Neutrophil (primary cell): ENCODE data around the gene SMARCA5.

Source experiments
- H3K27ac ChIP-seq: fragments of 200-600 bp; sonication (generic); 2 replicates; pipeline ENCODE4 v1.5.1; 2016; ENCODE audit warnings: mild to moderate bottlenecking, moderate library complexity
- H3K27me3 ChIP-seq: fragments of 200-600 bp; sonication (generic); 2 replicates; pipeline ENCODE4 v1.6.0; 2016; ENCODE audit warnings: mild to moderate bottlenecking
- H3K36me3 ChIP-seq: fragments of 200-600 bp; sonication (generic); 2 replicates; pipeline ENCODE4 v1.5.1; 2017
- H3K4me1 ChIP-seq, 2 experiments: fragments of 200-600 bp in 1 of 2; sonication (generic) in 1 of 2; 1 replicate in 1 of 2; 2 replicates in 1 of 2; pipeline versions ENCODE4 v1.5.1 to v1.6.1; 2013 to 2016; ENCODE audit warnings: low read depth in 1 of 2, low read length in 1 of 2, mild to moderate bottlenecking in 1 of 2, moderate library complexity in 1 of 2; ENCODE audit not compliant: control insufficient read depth in 1 of 2, insufficient read depth in 1 of 2
- H3K4me3 ChIP-seq, 2 experiments: fragments of 200-600 bp in 1 of 2; sonication (generic) in 1 of 2; 1 replicate in 1 of 2; 2 replicates in 1 of 2; pipeline ENCODE4 v1.5.1; 2013 to 2016; ENCODE audit warnings: low read depth in 1 of 2, low read length in 1 of 2, mild to moderate bottlenecking in 1 of 2, moderate library complexity in 1 of 2
- H3K9me3 ChIP-seq: fragments of 200-600 bp; sonication (generic); 2 replicates; pipeline ENCODE4 v1.5.1; 2016
- CTCF ChIP-seq: fragments of 200-600 bp; sonication (generic); IDR thresholded peaks from 2 replicates; pipeline ENCODE4 v1.5.1; 2016; ENCODE audit warnings: antibody characterized with exemption

The SMARCA5 gene

DNA sequence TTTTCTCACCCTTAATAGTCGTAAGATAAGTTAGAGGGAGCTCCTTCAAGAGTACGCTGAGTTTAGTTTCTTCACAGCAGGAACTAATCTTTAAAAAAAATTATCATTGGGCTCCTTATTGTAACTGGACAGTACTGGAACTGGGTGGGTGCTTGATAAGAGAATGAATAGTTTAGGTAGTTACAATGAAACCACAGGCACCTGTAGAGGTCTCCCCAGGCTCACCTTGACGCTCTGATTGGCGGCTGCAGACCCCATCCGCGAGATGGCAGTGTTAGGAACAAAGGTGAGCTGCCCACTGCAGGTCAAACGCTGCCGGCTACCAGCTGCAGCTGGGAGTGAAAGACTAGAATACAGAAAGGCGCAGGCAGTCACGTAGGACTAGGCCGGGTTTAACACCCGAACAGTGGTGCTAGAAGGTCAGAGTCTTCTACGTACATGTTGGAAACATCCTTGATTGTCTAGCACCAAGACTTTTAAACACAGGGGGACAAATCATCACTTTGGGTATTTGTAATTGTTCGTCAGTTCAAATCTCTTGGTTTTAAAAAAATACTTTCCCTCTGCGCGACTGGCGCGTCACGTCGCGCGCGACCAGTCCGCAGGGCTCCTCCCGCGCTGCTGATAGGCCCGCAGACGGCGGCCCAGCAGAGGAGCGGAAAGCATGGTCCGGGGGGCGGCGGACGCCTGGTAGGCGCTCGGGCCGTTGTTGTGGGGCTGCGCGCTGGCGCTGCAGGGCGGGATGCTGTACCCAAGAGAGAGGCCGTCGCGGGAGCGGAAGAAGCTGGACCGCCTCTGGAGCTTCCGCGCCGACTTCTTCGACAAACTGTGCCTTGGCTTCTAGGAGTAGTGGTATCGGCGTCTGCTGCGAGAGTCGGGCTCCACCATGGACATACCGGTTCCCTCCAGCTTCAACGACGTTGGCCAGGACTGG, 45.6 kb downstream of the SMARCA5 start:
- peak overlapping the region; percentile 24 to 41 for H3K4me3 ChIP-seq
- no peak for TF ChIP-seq CTCF
- H3K27ac ChIP-seq, result no peak overlapping the region
- no peaks in the 10 kb centered on the region for H3K9me3 ChIP-seq
- H3K36me3 ChIP-seq, result peaks cover 10% of the 10 kb centered on the region
- peaks cover 27% of the 10 kb centered on the region for H3K27me3 ChIP-seq
- peaks cover 11 to 12% of the 10 kb centered on the region in 2 experiments for H3K4me1 ChIP-seq

GRCh38 chr4:143559757-143560147, 46.2 kb downstream of the SMARCA5 start:
- no peaks in the 10 kb centered on the region for H3K9me3 ChIP-seq
- TF ChIP-seq CTCF, result no peak
- H3K27ac ChIP-seq, result no peak overlapping the region
- peak overlapping the region; percentile 24 to 41 for H3K4me3 ChIP-seq
- peaks cover 27% of the 10 kb centered on the region for H3K27me3 ChIP-seq
- peaks cover 6% of the 10 kb centered on the region for H3K36me3 ChIP-seq
- peaks cover 11 to 12% of the 10 kb centered on the region in 2 experiments for H3K4me1 ChIP-seq

DNA sequence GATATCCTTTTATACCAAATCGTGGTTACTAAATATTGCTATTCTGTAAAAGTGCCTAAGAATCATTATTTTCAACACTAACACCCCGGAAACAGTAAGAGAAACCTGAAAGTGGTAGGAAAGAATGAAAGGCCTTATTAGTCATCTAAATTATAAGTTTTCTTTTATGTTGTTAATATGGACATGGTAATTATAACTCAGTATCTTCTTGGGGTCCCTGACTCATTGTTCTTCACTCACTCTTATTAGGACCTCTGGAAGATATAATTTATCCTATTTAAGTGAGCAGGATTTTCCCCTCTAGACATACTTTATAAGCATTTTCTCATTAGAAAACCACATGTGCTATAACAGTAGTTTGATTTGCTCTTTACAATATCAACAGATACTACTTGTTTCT, 51.0 kb downstream of the SMARCA5 start:
- no peak overlapping the region for H3K4me3 ChIP-seq
- peaks cover 16% of the 10 kb centered on the region for H3K27me3 ChIP-seq

DNA sequence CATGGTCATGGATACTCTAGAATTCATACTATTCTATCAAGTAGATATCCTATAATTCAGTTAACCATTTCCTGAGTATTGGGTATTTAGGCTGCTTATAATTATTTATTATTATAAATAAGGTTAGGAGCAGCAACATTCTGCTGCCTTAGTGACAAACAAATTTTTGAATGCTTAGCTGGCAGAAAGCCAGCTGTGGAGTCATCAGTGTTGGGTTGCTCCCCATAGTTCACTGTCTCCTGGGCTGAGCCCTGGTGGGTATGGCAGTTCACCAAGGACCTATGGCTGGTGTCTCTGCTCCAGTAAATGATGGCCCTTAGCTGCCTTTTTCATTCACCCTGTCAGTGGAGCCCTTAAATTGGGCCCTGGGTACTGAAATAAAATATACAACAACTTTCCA, 61.8 kb downstream of the SMARCA5 start:
- Histone ChIP-seq H3K36me3 (no peaks in the 10 kb centered on the region), H3K4me3 (no peak overlapping the region), H3K27ac (no peak overlapping the region), H3K27me3 (no peaks in the 10 kb centered on the region), H3K9me3 (no peaks in the 10 kb centered on the region), H3K4me1 (no peaks in the 10 kb centered on the region)
- TF ChIP-seq CTCF, result no peak

More for the DNA sequence above, 51.0 kb downstream of the SMARCA5 start:
- Histone ChIP-seq H3K9me3 (no peaks in the 10 kb centered on the region), H3K4me1 (peaks cover 4 to 5% of the 10 kb centered on the region in 2 experiments), H3K27ac (no peak overlapping the region), H3K36me3 (no peaks in the 10 kb centered on the region)
- TF ChIP-seq CTCF, result no peak

DNA sequence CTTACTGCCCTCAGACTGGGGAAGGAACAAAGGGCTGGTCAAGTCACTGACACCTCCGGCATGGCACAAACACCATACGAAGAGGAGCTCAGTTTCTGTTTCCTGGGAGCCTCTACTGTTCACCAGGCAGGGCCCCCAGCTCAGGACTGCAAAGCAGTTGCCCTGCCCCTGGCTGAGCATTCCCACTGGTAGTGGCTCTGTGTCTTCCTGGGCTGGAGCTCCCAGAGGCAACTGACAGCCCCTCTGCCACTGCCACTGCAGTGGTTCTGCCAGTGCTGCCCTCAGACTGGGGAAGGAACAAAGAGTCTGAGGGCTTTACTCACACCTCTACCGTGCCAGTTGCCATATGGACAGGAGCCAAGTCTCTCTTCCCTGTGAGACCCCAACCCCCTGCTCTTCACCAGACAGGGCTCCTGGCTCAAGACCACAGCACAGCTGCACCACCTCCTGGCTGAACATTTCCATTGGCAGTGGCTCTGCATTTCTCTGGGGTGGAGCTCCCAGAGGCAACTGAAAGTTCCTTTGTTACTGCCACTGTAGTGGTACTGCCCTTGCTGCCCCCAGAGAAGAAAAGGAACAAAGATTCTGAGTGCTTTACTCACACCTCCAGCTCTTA, 67.9 kb downstream of the SMARCA5 start:
- Histone ChIP-seq H3K36me3 (no peaks in the 10 kb centered on the region), H3K27me3 (no peaks in the 10 kb centered on the region), H3K4me1 (no peaks in the 10 kb centered on the region), H3K4me3 (no peak overlapping the region), H3K27ac (no peak overlapping the region), H3K9me3 (no peaks in the 10 kb centered on the region)
- no peak for TF ChIP-seq CTCF
